Erythroblast (primary cell): ENCODE data around the gene TTL.

Experiments used
- GATA1 ChIP-seq: IDR thresholded peaks from 2 replicates; pipeline ENCODE4 v1.6.1; 2011; ENCODE audit warnings: low read depth, mild to moderate bottlenecking, control low read depth, low read length, moderate library complexity
- POLR2A ChIP-seq: IDR thresholded peaks from 2 replicates; pipeline ENCODE4 v1.6.1; 2011; ENCODE audit warnings: mild to moderate bottlenecking, low read length

DNA sequence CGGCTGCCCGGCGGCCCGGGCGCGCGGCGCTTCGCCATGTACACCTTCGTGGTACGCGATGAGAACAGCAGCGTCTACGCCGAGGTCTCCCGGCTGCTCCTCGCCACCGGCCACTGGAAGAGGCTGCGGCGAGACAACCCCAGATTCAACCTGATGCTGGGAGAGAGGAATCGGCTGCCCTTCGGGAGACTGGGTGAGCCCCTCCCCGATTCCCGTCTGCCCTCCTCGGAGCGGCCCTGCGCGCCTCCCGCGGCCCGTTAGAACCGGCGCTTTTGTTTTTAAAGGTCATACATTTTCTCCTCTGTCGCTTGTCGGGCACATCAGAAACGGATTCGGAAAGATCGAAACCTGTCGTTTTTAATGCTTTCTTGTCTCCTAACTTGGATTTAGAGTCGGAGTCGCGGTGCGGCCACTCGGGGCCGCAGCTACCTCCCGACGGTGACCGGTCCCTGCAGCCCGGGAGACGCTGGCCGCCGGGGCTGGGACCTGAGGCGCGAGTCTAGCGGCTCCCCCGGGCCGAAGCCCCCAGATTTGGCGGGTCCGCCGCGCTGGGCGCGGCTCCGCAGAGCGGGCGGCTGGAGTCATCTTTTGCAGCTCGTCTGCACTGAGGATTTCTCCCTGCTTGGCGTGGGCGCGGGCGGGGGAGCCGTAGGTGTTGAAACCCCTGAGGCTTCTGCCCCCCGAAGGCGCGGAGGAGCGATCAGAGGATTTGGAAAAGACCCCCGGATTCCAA, 519 bp downstream of the TTL start:
- TF ChIP-seq POLR2A = no peak
- no peak for TF ChIP-seq GATA1
